ENCODE measurements around the gene CELF6. TPM values are rescaled to one million over a fixed set of nuclear protein-coding genes. Genes with fewer than 3 reads are reported as not detected.

The CELF6 gene
- total and polyA plus RNA-seq, 2 experiments from 2014 or later = 0.14 TPM; not detected in 1

GRCh38 chr15:72358121-72358520, 38.2 kb upstream of the CELF6 start (continued):
- no peak for TF ChIP-seq ZNF462 (CRISPR knock-in tag; IDR thresholded peaks at IDR 0.05)
- TF ChIP-seq EZH2 (IDR thresholded peaks at IDR 0.05; ENCODE audit: low read depth, unreplicated experiment) = no peak
- TF ChIP-seq ZNF114 (CRISPR knock-in tag; IDR thresholded peaks at IDR 0.05) = no peak
- TF ChIP-seq STAT1 (IDR thresholded peaks at IDR 0.05; ENCODE audit: unreplicated experiment) = no peak
- TF ChIP-seq EZH2phosphoT487 (IDR thresholded peaks at IDR 0.05; ENCODE audit: unreplicated experiment) = no peak
- no peak for TF ChIP-seq JUNB (IDR thresholded peaks at IDR 0.05; ENCODE audit: unreplicated experiment)

GRCh38 chr15:72354496-72354895, 34.5 kb upstream of the CELF6 start:
- H3K9me3 Mint-ChIP-seq = no peaks in the 10 kb centered on the region
- no peak overlapping the region for H2AFZ ChIP-seq
- H3K36me3 ChIP-seq (ENCODE audit: insufficient read depth) = 0 out of 2 replicates have a peak, but pooled peaks cover 4% of the 10 kb centered on the region
- H4K20me1 ChIP-seq (replicated peaks; ENCODE audit: insufficient read depth) = peaks cover 5% of the 10 kb centered on the region; the same call in 1 of the 2 replicates
- no peaks in the 10 kb centered on the region for H3K4me1 Mint-ChIP-seq
- H3K4me3 Mint-ChIP-seq = no peak overlapping the region
- no peak overlapping the region for H3K4me3 ChIP-seq
- H3F3A ChIP-seq (replicated peaks; ENCODE audit: low read depth) = no peaks in the 10 kb centered on the region
- no peaks in the 10 kb centered on the region for H3K27me3 ChIP-seq (ENCODE audit: insufficient read depth)
- peaks cover 5% of the 10 kb centered on the region; the same call in 1 of the 3 replicates for H3K36me3 Mint-ChIP-seq (ENCODE audit: low read depth)
- ATAC-seq (no peak), DNase-seq (ENCODE audit: low spot score) (no peak)
- no peaks in the 10 kb centered on the region for H3K4me1 ChIP-seq (ENCODE audit: insufficient read depth)
- no peak overlapping the region for H3K27ac Mint-ChIP-seq
- peaks cover 4% of the 10 kb centered on the region for H3K27me3 Mint-ChIP-seq (ENCODE audit: insufficient read depth, low read depth, poor library complexity)
- no peak overlapping the region for H3K4me2 ChIP-seq
- no peak overlapping the region for H3K27ac ChIP-seq (ENCODE audit: low read depth)
- no peaks in the 10 kb centered on the region for H3K79me2 ChIP-seq (replicated peaks; ENCODE audit: insufficient read depth)
- no peaks in the 10 kb centered on the region for H3K9me2 ChIP-seq (ENCODE audit: insufficient read depth)
- TF ChIP-seq JUNB (IDR thresholded peaks at IDR 0.05; ENCODE audit: unreplicated experiment) = no peak
- TF ChIP-seq EZH2phosphoT487 (IDR thresholded peaks at IDR 0.05; ENCODE audit: unreplicated experiment) = no peak
- no peak for TF ChIP-seq ETS1 (IDR thresholded peaks at IDR 0.05)
- TF ChIP-seq POLR2AphosphoS5 (IDR thresholded peaks at IDR 0.05; ENCODE audit: low read depth) = no peak
- no peak for TF ChIP-seq NANOG (IDR thresholded peaks at IDR 0.05; ENCODE audit: borderline replicate concordance)
- no peak for TF ChIP-seq ZNF462 (CRISPR knock-in tag; IDR thresholded peaks at IDR 0.05)
- TF ChIP-seq ZNF114 (CRISPR knock-in tag; IDR thresholded peaks at IDR 0.05) = no peak
